Progenitor cell of endocrine pancreas (in vitro differentiated cells): Measurements from ENCODE around the gene LUZP2. TPM values are rescaled to one million over a fixed set of nuclear protein-coding genes. Genes with fewer than 3 reads are reported as not detected.

Experiments
- DNase-seq: peaks from one replicate; pipeline ENCODE4 v3.0.0; 2021; ENCODE audit warnings: low spot score; ENCODE audit not compliant: unreplicated experiment
- H3K27ac Mint-ChIP-seq: 2 replicates; pipeline ENCODE4 v1.8.0; 2021; ENCODE audit warnings: mild to moderate bottlenecking, moderate library complexity, mixed read lengths
- H3K27me3 Mint-ChIP-seq: 2 replicates; pipeline ENCODE4 v1.8.0; 2021; ENCODE audit warnings: mixed read lengths
- H3K36me3 Mint-ChIP-seq: 2 replicates; pipeline ENCODE4 v1.8.0; 2022; ENCODE audit warnings: mixed read lengths; ENCODE audit not compliant: insufficient read depth
- H3K4me1 Mint-ChIP-seq: 2 replicates; pipeline ENCODE4 v1.8.0; 2021; ENCODE audit warnings: low read depth, mixed read lengths
- H3K4me3 Mint-ChIP-seq: 2 replicates; pipeline ENCODE4 v1.8.0; 2021; ENCODE audit warnings: low read depth, mild to moderate bottlenecking, moderate library complexity, mixed read lengths
- H3K9me3 Mint-ChIP-seq: 2 replicates; pipeline ENCODE4 v1.8.0; 2021; ENCODE audit warnings: low read depth, mixed read lengths
- CTCF ChIP-seq: fragments of 200-600 bp; sonication (generic); IDR thresholded peaks from one replicate; pipeline ENCODE4 v1.5.0; 2021; ENCODE audit warnings: antibody characterized with exemption, mild to moderate bottlenecking; ENCODE audit not compliant: unreplicated experiment
- total RNA-seq: library from RNA; stranded (reverse); gene quantifications from 2 replicates; pipeline ENCODE4 v1.2.1, GENCODE V29; 2021

The LUZP2 gene
- total RNA-seq, 1 donor from 2014 or later = 1.8 TPM

- H3K9me3 Mint-ChIP-seq = no peaks in the 10 kb centered on the region
- H3K27ac Mint-ChIP-seq = no peak overlapping the region
- TF ChIP-seq CTCF = no peak
- H3K36me3 Mint-ChIP-seq = no peaks in the 10 kb centered on the region
- H3K27me3 Mint-ChIP-seq = no peaks in the 10 kb centered on the region
- H3K4me1 Mint-ChIP-seq = peaks cover 5% of the 10 kb centered on the region
- H3K4me3 Mint-ChIP-seq = no peak overlapping the region
- no peak for DNase-seq
Measured at GRCh38 chr11:24575392-24575791, 78.5 kb downstream of the LUZP2 start.

- Mint-ChIP-seq H3K4me3 (no peak overlapping the region), H3K9me3 (no peaks in the 10 kb centered on the region), H3K36me3 (no peaks in the 10 kb centered on the region), H3K27me3 (no peaks in the 10 kb centered on the region), H3K27ac (no peak overlapping the region), H3K4me1 (no peaks in the 10 kb centered on the region)
- no peak for DNase-seq
- no peak for TF ChIP-seq CTCF
Measured at GRCh38 chr11:24585192-24585591, 88.3 kb downstream of the LUZP2 start.

- peaks cover 1% of the 10 kb centered on the region for H3K4me1 Mint-ChIP-seq
- H3K27ac Mint-ChIP-seq = no peak overlapping the region
- no peaks in the 10 kb centered on the region for H3K9me3 Mint-ChIP-seq
- DNase-seq = no peak
- no peaks in the 10 kb centered on the region for H3K27me3 Mint-ChIP-seq
- no peak overlapping the region for H3K4me3 Mint-ChIP-seq
- no peaks in the 10 kb centered on the region for H3K36me3 Mint-ChIP-seq
- no peak for TF ChIP-seq CTCF
Measured at GRCh38 chr11:24587635-24588034, 90.8 kb downstream of the LUZP2 start.

DNA sequence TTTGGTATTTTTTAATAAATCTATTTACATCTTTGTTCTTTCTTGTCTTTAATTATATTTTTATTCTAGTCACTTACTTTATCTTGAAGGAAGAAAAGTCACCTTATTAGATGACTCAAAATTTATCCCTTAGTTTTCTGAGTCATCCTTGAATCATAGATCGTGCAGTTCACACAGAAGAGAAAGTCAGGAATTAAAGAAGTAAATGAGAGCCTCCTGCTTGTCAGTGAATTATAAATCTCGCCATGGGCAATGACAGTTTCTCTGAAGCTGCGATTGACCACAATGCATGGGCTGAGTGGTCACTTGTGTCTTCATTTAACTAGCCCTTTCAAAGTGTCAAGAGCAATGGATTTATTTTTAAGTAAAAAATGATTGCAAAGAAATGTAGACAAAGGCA is 91.2 kb downstream of the LUZP2 start:
- DNase-seq = no peak
- no peaks in the 10 kb centered on the region for H3K36me3 Mint-ChIP-seq

GRCh38 chr11:24589064-24589463 is 92.2 kb downstream of the LUZP2 start:
- no peak for TF ChIP-seq CTCF
- H3K4me3 Mint-ChIP-seq = no peak overlapping the region
- peaks cover 1% of the 10 kb centered on the region for H3K4me1 Mint-ChIP-seq
- no peaks in the 10 kb centered on the region for H3K36me3 Mint-ChIP-seq
- H3K27me3 Mint-ChIP-seq = no peaks in the 10 kb centered on the region
- DNase-seq = no peak
- no peak overlapping the region for H3K27ac Mint-ChIP-seq
- H3K9me3 Mint-ChIP-seq = no peaks in the 10 kb centered on the region

More for the DNA sequence above, 91.2 kb downstream of the LUZP2 start:
- no peak overlapping the region for H3K27ac Mint-ChIP-seq
- H3K4me1 Mint-ChIP-seq = peaks cover 1% of the 10 kb centered on the region
- H3K27me3 Mint-ChIP-seq = no peaks in the 10 kb centered on the region
- TF ChIP-seq CTCF = no peak
- no peaks in the 10 kb centered on the region for H3K9me3 Mint-ChIP-seq
- H3K4me3 Mint-ChIP-seq = no peak overlapping the region
